ENCODE results near the gene GAS6.

The GAS6 gene

DNA sequence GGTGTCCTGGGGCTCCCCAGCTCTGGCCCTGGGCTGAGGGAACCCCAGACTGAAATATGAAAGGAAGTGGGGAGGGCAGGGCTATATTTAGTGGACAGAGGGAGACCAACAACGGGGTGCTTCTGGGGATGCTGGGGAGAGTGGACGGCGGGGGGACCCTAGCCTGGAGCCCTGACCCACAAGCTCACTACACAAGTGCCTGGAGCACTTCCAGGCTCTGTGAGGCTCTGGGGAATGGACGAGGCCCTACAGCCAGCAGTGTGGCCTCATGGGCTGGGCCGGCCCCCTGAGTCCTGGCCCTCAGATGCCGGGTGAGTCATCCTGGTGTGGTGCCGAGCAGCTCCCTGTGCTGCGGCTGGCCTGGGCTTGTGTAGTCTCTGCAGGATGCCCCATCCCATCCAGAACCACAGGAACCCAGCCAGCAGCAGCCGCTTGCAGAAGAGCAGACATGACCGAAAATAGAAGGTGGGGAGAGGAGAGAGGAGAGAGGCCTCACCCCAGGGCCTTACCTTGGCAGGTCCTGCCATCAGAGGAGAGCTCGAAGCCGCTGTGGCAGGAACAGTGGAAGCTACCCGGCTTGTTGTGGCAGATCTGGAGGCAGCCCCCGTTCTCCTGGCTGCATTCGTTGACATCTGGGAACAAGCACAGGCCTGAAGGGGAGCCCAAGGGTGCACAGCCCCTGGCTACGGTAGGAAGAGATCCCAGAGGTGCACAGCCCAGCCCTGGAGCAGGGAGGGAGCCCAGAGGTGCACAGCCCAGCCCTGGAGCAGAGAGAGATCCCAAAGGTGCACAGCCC lies 26.1 kb downstream of the GAS6 start (continued):
- TF ChIP-seq, protein P1, sequence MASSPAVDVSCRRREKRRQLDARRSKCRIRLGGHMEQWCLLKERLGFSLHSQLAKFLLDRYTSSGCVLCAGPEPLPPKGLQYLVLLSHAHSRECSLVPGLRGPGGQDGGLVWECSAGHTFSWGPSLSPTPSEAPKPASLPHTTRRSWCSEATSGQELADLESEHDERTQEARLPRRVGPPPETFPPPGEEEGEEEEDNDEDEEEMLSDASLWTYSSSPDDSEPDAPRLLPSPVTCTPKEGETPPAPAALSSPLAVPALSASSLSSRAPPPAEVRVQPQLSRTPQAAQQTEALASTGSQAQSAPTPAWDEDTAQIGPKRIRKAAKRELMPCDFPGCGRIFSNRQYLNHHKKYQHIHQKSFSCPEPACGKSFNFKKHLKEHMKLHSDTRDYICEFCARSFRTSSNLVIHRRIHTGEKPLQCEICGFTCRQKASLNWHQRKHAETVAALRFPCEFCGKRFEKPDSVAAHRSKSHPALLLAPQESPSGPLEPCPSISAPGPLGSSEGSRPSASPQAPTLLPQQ (tag by site-specific recombination; IDR thresholded peaks at IDR 0.05): no peak
- TF ChIP-seq, protein P2, sequence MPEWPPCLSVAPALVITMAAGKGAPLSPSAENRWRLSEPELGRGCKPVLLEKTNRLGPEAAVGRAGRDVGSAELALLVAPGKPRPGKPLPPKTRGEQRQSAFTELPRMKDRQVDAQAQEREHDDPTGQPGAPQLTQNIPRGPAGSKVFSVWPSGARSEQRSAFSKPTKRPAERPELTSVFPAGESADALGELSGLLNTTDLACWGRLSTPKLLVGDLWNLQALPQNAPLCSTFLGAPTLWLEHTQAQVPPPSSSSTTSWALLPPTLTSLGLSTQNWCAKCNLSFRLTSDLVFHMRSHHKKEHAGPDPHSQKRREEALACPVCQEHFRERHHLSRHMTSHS (tag by site-specific recombination; IDR thresholded peaks at IDR 0.05): no peak
- no peak for TF ChIP-seq FEZF1 (tag by site-specific recombination; IDR thresholded peaks at IDR 0.05)
- no peak for TF ChIP-seq ZNF138 (tag by site-specific recombination; IDR thresholded peaks at IDR 0.05; ENCODE audit: borderline replicate concordance)
- no peak for TF ChIP-seq ZNF404 (tag by site-specific recombination; IDR thresholded peaks at IDR 0.05)
- TF ChIP-seq, protein P3, sequence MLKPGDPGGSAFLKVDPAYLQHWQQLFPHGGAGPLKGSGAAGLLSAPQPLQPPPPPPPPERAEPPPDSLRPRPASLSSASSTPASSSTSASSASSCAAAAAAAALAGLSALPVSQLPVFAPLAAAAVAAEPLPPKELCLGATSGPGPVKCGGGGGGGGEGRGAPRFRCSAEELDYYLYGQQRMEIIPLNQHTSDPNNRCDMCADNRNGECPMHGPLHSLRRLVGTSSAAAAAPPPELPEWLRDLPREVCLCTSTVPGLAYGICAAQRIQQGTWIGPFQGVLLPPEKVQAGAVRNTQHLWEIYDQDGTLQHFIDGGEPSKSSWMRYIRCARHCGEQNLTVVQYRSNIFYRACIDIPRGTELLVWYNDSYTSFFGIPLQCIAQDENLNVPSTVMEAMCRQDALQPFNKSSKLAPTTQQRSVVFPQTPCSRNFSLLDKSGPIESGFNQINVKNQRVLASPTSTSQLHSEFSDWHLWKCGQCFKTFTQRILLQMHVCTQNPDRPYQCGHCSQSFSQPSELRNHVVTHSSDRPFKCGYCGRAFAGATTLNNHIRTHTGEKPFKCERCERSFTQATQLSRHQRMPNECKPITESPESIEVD (tag by site-specific recombination; IDR thresholded peaks at IDR 0.05): no peak
- TF ChIP-seq, protein P4, sequence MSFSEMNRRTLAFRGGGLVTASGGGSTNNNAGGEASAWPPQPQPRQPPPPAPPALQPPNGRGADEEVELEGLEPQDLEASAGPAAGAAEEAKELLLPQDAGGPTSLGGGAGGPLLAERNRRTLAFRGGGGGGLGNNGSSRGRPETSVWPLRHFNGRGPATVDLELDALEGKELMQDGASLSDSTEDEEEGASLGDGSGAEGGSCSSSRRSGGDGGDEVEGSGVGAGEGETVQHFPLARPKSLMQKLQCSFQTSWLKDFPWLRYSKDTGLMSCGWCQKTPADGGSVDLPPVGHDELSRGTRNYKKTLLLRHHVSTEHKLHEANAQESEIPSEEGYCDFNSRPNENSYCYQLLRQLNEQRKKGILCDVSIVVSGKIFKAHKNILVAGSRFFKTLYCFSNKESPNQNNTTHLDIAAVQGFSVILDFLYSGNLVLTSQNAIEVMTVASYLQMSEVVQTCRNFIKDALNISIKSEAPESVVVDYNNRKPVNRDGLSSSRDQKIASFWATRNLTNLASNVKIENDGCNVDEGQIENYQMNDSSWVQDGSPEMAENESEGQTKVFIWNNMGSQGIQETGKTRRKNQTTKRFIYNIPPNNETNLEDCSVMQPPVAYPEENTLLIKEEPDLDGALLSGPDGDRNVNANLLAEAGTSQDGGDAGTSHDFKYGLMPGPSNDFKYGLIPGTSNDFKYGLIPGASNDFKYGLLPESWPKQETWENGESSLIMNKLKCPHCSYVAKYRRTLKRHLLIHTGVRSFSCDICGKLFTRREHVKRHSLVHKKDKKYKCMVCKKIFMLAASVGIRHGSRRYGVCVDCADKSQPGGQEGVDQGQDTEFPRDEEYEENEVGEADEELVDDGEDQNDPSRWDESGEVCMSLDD (tag by site-specific recombination; IDR thresholded peaks at IDR 0.05): peak; percentile 89
- TF ChIP-seq, protein P5, sequence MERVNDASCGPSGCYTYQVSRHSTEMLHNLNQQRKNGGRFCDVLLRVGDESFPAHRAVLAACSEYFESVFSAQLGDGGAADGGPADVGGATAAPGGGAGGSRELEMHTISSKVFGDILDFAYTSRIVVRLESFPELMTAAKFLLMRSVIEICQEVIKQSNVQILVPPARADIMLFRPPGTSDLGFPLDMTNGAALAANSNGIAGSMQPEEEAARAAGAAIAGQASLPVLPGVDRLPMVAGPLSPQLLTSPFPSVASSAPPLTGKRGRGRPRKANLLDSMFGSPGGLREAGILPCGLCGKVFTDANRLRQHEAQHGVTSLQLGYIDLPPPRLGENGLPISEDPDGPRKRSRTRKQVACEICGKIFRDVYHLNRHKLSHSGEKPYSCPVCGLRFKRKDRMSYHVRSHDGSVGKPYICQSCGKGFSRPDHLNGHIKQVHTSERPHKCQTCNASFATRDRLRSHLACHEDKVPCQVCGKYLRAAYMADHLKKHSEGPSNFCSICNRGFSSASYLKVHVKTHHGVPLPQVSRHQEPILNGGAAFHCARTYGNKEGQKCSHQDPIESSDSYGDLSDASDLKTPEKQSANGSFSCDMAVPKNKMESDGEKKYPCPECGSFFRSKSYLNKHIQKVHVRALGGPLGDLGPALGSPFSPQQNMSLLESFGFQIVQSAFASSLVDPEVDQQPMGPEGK (tag by site-specific recombination; IDR thresholded peaks at IDR 0.05): peak; percentile 86
- no peak for TF ChIP-seq ZNF701 (tag by site-specific recombination; IDR thresholded peaks at IDR 0.05)
- no peak for TF ChIP-seq ZNF530 (tag by site-specific recombination; IDR thresholded peaks at IDR 0.05; ENCODE audit: low read depth)
- TF ChIP-seq ZNF391 (tag by site-specific recombination; IDR thresholded peaks at IDR 0.05; ENCODE audit: borderline replicate concordance, low read depth): no peak
- no peak for TF ChIP-seq BCL11B (tag by site-specific recombination; IDR thresholded peaks at IDR 0.05; ENCODE audit: low read depth)
- TF ChIP-seq, protein P6, sequence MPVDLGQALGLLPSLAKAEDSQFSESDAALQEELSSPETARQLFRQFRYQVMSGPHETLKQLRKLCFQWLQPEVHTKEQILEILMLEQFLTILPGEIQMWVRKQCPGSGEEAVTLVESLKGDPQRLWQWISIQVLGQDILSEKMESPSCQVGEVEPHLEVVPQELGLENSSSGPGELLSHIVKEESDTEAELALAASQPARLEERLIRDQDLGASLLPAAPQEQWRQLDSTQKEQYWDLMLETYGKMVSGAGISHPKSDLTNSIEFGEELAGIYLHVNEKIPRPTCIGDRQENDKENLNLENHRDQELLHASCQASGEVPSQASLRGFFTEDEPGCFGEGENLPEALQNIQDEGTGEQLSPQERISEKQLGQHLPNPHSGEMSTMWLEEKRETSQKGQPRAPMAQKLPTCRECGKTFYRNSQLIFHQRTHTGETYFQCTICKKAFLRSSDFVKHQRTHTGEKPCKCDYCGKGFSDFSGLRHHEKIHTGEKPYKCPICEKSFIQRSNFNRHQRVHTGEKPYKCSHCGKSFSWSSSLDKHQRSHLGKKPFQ (tag by site-specific recombination; IDR thresholded peaks at IDR 0.05): no peak
- no peak for TF ChIP-seq MYNN (tag by site-specific recombination; IDR thresholded peaks at IDR 0.05; ENCODE audit: borderline replicate concordance)
- no peak for TF ChIP-seq ZNF747 (tag by site-specific recombination; IDR thresholded peaks at IDR 0.05)
- no peak for TF ChIP-seq ZNF2 (tag by site-specific recombination; IDR thresholded peaks at IDR 0.05)
- no peak for TF ChIP-seq ZNF274 (IDR thresholded peaks at IDR 0.05; ENCODE audit: low read length)
- TF ChIP-seq ZNF274 (tag by site-specific recombination; IDR thresholded peaks at IDR 0.05; ENCODE audit: borderline replicate concordance): no peak
- TF ChIP-seq, protein P7, sequence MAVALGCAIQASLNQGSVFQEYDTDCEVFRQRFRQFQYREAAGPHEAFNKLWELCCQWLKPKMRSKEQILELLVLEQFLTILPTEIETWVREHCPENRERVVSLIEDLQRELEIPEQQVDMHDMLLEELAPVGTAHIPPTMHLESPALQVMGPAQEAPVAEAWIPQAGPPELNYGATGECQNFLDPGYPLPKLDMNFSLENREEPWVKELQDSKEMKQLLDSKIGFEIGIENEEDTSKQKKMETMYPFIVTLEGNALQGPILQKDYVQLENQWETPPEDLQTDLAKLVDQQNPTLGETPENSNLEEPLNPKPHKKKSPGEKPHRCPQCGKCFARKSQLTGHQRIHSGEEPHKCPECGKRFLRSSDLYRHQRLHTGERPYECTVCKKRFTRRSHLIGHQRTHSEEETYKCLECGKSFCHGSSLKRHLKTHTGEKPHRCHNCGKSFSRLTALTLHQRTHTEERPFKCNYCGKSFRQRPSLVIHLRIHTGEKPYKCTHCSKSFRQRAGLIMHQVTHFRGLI (tag by site-specific recombination; IDR thresholded peaks at IDR 0.05): peak; percentile 65; the same call in 1 of the 2 replicates
- TF ChIP-seq ZNF211 (tag by site-specific recombination; IDR thresholded peaks at IDR 0.05; ENCODE audit: low read depth): no peak
- TF ChIP-seq ZEB2 (tag by site-specific recombination; IDR thresholded peaks at IDR 0.05): 0 out of 2 replicates have a peak, but pooled peaks have one; percentile 28

Data from HEK293 (cell line).